Mucosa of rectum (tissue), 2 donors: ENCODE data around the gene GLIS1.

Experiments used
- H3K27ac ChIP-seq, 2 donors: one replicate each; pipeline ENCODE4 v1.7.0; 2013; ENCODE audit warnings: inconsistent platforms in 2 of 2, low read depth in 2 of 2, low read length in 2 of 2
- H3K27me3 ChIP-seq, 2 donors: one replicate each; pipeline ENCODE4 v1.7.0; 2013; ENCODE audit warnings: low read length in 2 of 2; ENCODE audit not compliant: control insufficient read depth in 2 of 2, insufficient read depth in 2 of 2
- H3K36me3 ChIP-seq, 2 donors: one replicate each; pipeline ENCODE4 v1.7.0; 2013; ENCODE audit warnings: low read length in 2 of 2; ENCODE audit not compliant: control insufficient read depth in 2 of 2, insufficient read depth in 2 of 2
- H3K4me1 ChIP-seq, 2 donors: one replicate each; pipeline ENCODE4 v1.7.0; 2013; ENCODE audit warnings: low read length in 2 of 2, mild to moderate bottlenecking in 1 of 2; ENCODE audit not compliant: control insufficient read depth in 2 of 2, insufficient read depth in 2 of 2
- H3K4me3 ChIP-seq, 2 donors: one replicate each; pipeline ENCODE4 v1.7.0; 2013; ENCODE audit warnings: low read length in 2 of 2
- H3K9ac ChIP-seq, 2 donors: one replicate each; pipeline ENCODE4 v1.7.0; 2013; ENCODE audit warnings: low read length in 2 of 2, low read depth in 1 of 2, mild to moderate bottlenecking in 1 of 2
- H3K9me3 ChIP-seq, 2 donors: one replicate each; pipeline ENCODE4 v1.7.0; 2013; ENCODE audit warnings: low read length in 2 of 2; ENCODE audit not compliant: control insufficient read depth in 2 of 2
- donor health status: healthy.
- donor health status: Normal muscosa, but diverticular disease.

GLIS1 gene

GRCh38 chr1:53590531-53591515 is 148.1 kb downstream of the GLIS1 start:
- Histone ChIP-seq H3K4me3 (no peak overlapping the region), H3K9me3 (no peaks in the 10 kb centered on the region), H3K36me3 (no peaks in the 10 kb centered on the region), H3K27me3 (no peaks in the 10 kb centered on the region), H3K27ac (no peak overlapping the region), H3K9ac (no peak overlapping the region), H3K4me1 (no peaks in the 10 kb centered on the region)

GRCh38 chr1:53590104-53590503 is 148.9 kb downstream of the GLIS1 start:
- Histone ChIP-seq H3K27me3 (no peaks in the 10 kb centered on the region), H3K36me3 (no peaks in the 10 kb centered on the region), H3K4me3 (no peak overlapping the region), H3K9me3 (no peaks in the 10 kb centered on the region), H3K27ac (no peak overlapping the region), H3K9ac (no peak overlapping the region), H3K4me1 (no peaks in the 10 kb centered on the region)

- H3K27ac ChIP-seq: no peak overlapping the region
- no peak overlapping the region for H3K4me3 ChIP-seq
- no peaks in the 10 kb centered on the region for H3K27me3 ChIP-seq
- H3K4me1 ChIP-seq: no peaks in the 10 kb centered on the region
- no peaks in the 10 kb centered on the region for H3K9me3 ChIP-seq
- H3K9ac ChIP-seq: no peak overlapping the region
- no peaks in the 10 kb centered on the region for H3K36me3 ChIP-seq
Observed at GRCh38 chr1:53589043-53589887, 149.7 kb downstream of the GLIS1 start.

DNA sequence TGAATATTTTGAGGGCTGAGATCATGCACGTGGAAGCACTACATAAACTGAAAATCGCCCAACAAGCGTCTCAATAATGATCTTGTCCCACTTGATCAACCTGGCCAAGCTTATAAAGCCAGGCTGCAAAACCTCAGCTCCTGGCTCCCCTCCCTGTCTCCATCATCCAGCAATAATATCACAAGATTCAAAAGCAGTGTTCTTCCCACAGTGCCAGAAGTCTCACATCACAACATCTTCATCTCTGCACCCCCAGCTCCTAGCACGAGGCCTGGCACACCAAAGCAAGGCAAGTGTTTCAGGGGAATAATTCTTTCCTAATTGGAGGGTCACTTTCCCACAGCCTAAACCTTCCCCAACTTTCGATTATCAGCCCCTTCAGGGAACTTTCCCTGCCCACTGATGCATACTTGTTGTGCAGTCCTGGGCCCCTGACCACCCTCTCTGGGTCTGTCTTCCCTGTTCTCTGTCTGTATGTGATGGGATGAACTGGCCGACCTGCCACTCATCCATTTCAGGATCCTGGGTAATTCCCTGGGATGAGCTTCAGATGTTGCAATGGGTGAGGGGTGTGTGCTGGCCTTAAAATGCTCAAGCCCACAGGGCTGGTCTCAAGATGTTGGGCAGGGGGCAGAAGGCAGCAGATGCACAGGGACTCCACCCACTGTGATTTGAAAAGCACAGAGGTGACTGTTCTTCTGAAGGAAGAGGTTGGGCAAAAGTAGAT is 150.7 kb downstream of the GLIS1 start:
- Histone ChIP-seq H3K4me1 (no peaks in the 10 kb centered on the region), H3K4me3 (no peak overlapping the region), H3K36me3 (no peaks in the 10 kb centered on the region), H3K27ac (no peak overlapping the region), H3K27me3 (no peaks in the 10 kb centered on the region), H3K9me3 (no peaks in the 10 kb centered on the region), H3K9ac (no peak overlapping the region)

DNA sequence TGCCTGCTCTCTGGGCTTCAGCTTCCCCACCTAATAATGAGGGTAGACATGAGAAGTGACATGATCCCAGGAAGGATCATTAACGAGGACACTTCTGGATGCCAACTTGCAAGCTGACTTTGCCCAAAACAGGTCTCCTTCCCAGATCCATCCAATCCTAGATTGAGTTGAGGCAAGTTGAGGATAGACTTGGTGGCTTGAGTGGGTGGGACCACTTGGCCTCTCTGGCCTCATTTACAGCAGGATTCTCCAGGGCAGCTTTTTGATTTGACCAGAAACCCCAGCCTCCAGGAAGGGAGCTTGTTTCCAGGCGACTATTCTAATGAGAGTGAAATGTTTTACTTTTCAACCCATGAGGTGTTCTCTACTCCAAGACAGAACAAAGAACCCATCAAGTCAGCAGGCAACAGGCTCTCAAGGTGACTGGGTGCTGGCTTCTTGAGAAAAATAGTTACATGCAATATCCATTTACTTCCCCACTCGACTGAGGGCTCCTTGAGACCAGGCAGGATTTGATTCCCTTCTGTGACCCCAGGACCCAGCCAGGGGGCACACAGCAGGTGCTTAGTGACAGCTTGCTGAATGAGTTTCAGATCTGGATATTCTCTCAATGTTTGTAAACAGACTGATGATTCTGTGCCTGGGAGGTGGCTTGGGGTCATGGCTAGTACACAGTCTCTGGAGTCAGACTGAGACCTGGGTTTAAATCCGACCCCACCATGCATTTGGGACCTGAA is 151.5 kb downstream of the GLIS1 start:
- no peak overlapping the region for H3K9ac ChIP-seq
- H3K36me3 ChIP-seq: no peaks in the 10 kb centered on the region
- no peaks in the 10 kb centered on the region for H3K4me1 ChIP-seq
- no peaks in the 10 kb centered on the region for H3K9me3 ChIP-seq
- H3K27me3 ChIP-seq: no peaks in the 10 kb centered on the region
- H3K27ac ChIP-seq: no peak overlapping the region
- no peak overlapping the region for H3K4me3 ChIP-seq

DNA sequence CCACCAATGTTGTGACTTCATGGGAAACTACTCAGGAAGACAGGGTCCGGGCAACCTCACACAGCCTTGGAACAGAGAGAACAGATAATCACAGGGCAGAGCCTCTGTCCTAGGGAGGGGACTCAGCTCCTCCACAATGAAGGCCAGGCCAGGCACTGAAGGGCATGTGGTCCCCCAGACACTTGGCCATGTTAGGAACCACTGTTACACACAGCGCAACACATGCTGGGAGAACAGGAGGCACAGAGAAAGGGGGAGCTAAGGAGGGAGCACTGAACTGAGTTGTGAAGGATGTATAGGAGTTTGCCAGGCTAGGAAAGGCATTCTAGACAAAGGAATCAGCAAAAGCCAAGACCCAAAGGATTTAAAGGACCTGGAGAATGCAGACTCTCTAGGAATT is 152.2 kb downstream of the GLIS1 start:
- H3K4me1 ChIP-seq: no peaks in the 10 kb centered on the region
- H3K27ac ChIP-seq: no peak overlapping the region
- no peaks in the 10 kb centered on the region for H3K27me3 ChIP-seq
- no peak overlapping the region for H3K9ac ChIP-seq
- H3K9me3 ChIP-seq: no peaks in the 10 kb centered on the region
- H3K36me3 ChIP-seq: no peaks in the 10 kb centered on the region
- no peak overlapping the region for H3K4me3 ChIP-seq

- H3K4me3 ChIP-seq: no peak overlapping the region
- H3K27ac ChIP-seq: no peak overlapping the region
- no peaks in the 10 kb centered on the region for H3K27me3 ChIP-seq
- no peaks in the 10 kb centered on the region for H3K36me3 ChIP-seq
- no peaks in the 10 kb centered on the region for H3K9me3 ChIP-seq
- no peaks in the 10 kb centered on the region for H3K4me1 ChIP-seq
- no peak overlapping the region for H3K9ac ChIP-seq
Observed at GRCh38 chr1:53585565-53585964, 153.4 kb downstream of the GLIS1 start.

DNA sequence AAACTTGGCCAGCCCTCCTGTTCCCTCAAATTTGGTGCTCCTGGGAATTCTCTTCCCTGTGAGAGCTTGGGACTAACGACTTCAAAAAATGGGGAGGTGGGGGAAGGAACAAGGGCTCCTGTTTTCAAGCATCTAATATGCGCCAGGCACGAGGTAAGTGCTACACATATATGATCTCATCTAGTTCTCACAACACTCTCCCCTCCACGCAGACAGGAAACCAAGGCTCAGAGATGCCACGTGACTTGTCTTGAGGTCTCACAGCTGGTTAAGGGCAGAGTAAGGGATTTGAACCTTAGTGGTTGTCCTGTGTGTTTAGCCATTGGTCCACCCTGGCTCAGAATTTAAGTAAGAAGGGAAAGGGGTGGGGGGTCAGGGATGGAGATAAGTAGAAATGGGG is 153.8 kb downstream of the GLIS1 start:
- Histone ChIP-seq H3K9ac (no peak overlapping the region), H3K27me3 (no peaks in the 10 kb centered on the region), H3K36me3 (no peaks in the 10 kb centered on the region), H3K4me3 (no peak overlapping the region), H3K4me1 (no peaks in the 10 kb centered on the region), H3K27ac (no peak overlapping the region), H3K9me3 (no peaks in the 10 kb centered on the region)

- Histone ChIP-seq H3K27ac (no peak overlapping the region), H3K9ac (no peak overlapping the region), H3K4me1 (no peaks in the 10 kb centered on the region), H3K9me3 (no peaks in the 10 kb centered on the region), H3K4me3 (no peak overlapping the region), H3K27me3 (no peaks in the 10 kb centered on the region), H3K36me3 (no peaks in the 10 kb centered on the region)
Observed at GRCh38 chr1:53584777-53585107, 154.2 kb downstream of the GLIS1 start.
